ENCODE data around the gene PKD1L1. TPM values are rescaled to one million over a fixed set of nuclear protein-coding genes. Genes with fewer than 3 reads are reported as not detected.

PKD1L1 gene
- total and polyA plus RNA-seq, 2 donors (not counting 1 experiment from before 2014, with no cell fraction given): 0.59 to 0.70 TPM

- no peak overlapping the region for H3K9ac ChIP-seq (ENCODE audit: low read length)
- no peak overlapping the region for H3K4me3 ChIP-seq (ENCODE audit: control extremely low read depth in 1 of 5, extremely low read depth in 1 of 5, insufficient read depth in 1 of 5, low read depth in 2 of 5, low read length in 4 of 5)
- no peaks in the 10 kb centered on the region for H3K4me1 ChIP-seq (ENCODE audit: control insufficient read depth in 2 of 2, insufficient read depth in 2 of 2, low read length in 2 of 2)
- no peak for DNase-seq
- no peaks in the 10 kb centered on the region for H3K79me2 ChIP-seq (ENCODE audit: control insufficient read depth, insufficient read depth, low read length)
- WGBS (ENCODE audit: insufficient coverage): 85% methylated on average over 5 of the region's 5 CpGs
- H3K4me2 ChIP-seq (replicated peaks; ENCODE audit: low read depth, low read length, poor library complexity, severe bottlenecking): no peak overlapping the region
- CTCF ChIA-PET: no interaction called here
- no peaks in the 10 kb centered on the region for H3K27me3 ChIP-seq (replicated peaks in 1 of 4; ENCODE audit: control extremely low read depth in 1 of 4, control insufficient read depth in 3 of 4, insufficient read depth in 4 of 4, low read length in 3 of 4)
- H4K20me1 ChIP-seq (ENCODE audit: control insufficient read depth, insufficient read depth, low read length, poor library complexity, severe bottlenecking): no peaks in the 10 kb centered on the region
- ATAC-seq (ENCODE audit: low read depth): no peak
- H3K27me3 Mint-ChIP-seq: no peaks in the 10 kb centered on the region
- H3K27ac Mint-ChIP-seq: no peak overlapping the region
- POLR2A ChIA-PET: no interaction called here
- no peak overlapping the region for H3K27ac ChIP-seq (ENCODE audit: low read length in 2 of 2)
- H3K9me3 ChIP-seq (ENCODE audit: control extremely low read depth in 1 of 3, control insufficient read depth in 2 of 3, insufficient read depth in 1 of 3, low read length in 2 of 3): no peaks in the 10 kb centered on the region
- H3K9me3 Mint-ChIP-seq (ENCODE audit: insufficient read depth): no peaks in the 10 kb centered on the region
- H3K4me3 Mint-ChIP-seq: no peak overlapping the region
- no peaks in the 10 kb centered on the region for H3K4me1 Mint-ChIP-seq
- H2AFZ ChIP-seq (ENCODE audit: insufficient read depth, low read depth, low read length, poor library complexity, severe bottlenecking): no peak overlapping the region
- H3K36me3 ChIP-seq (replicated peaks in 1 of 2; ENCODE audit: control extremely low read depth in 1 of 2, control insufficient read depth in 1 of 2, extremely low read depth in 1 of 2, insufficient read depth in 2 of 2, low read length in 1 of 2): no peaks in the 10 kb centered on the region
- intact Hi-C loops (cut with micrococcal nuclease): no loop called here
- TF ChIP-seq EZH2 (IDR thresholded peaks at IDR 0.05; ENCODE audit: borderline replicate concordance, insufficient read depth, low read depth, low read length, poor library complexity, severe bottlenecking): no peak
- TF ChIP-seq CTCF (IDR thresholded peaks at IDR 0.05): no peak
Measured at GRCh38 chr7:47873762-47874161, 74.5 kb downstream of the PKD1L1 start.

DNA sequence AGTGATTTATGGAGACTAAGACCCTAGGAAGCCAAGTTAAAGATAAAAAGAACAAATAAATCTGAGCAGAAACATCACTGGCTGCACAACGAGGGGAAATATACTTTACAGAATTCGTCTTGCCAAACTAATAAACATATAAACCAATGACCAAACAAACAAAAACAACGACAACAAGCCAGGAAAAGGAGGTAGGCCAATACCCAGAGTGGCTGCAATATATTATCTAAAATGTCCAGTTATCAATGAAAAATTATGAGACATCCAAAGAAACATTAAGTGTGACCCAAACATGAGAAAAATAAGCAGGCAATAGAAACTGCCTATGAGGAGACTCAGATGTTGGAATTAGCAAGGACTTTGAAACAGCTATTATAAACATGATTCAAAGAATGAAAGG, 81.0 kb downstream of the PKD1L1 start:
- Histone ChIP-seq H3K36me3 (replicated peaks in 1 of 2; ENCODE audit: control extremely low read depth in 1 of 2, control insufficient read depth in 1 of 2, extremely low read depth in 1 of 2, insufficient read depth in 2 of 2, low read length in 1 of 2) (no peaks in the 10 kb centered on the region), H4K20me1 (ENCODE audit: control insufficient read depth, insufficient read depth, low read length, poor library complexity, severe bottlenecking) (no peaks in the 10 kb centered on the region), H3K27me3 (replicated peaks in 1 of 4; ENCODE audit: control extremely low read depth in 1 of 4, control insufficient read depth in 3 of 4, insufficient read depth in 4 of 4, low read length in 3 of 4) (no peaks in the 10 kb centered on the region), H3K4me1 (ENCODE audit: control insufficient read depth in 2 of 2, insufficient read depth in 2 of 2, low read length in 2 of 2) (no peaks in the 10 kb centered on the region), H3K4me3 (ENCODE audit: control extremely low read depth in 1 of 5, extremely low read depth in 1 of 5, insufficient read depth in 1 of 5, low read depth in 2 of 5, low read length in 4 of 5) (no peak overlapping the region), H3K4me2 (replicated peaks; ENCODE audit: low read depth, low read length, poor library complexity, severe bottlenecking) (no peak overlapping the region), H3K9me3 (ENCODE audit: control extremely low read depth in 1 of 3, control insufficient read depth in 2 of 3, insufficient read depth in 1 of 3, low read length in 2 of 3) (no peaks in the 10 kb centered on the region), H3K27ac (ENCODE audit: low read length in 2 of 2) (no peak overlapping the region), H2AFZ (ENCODE audit: insufficient read depth, low read depth, low read length, poor library complexity, severe bottlenecking) (no peak overlapping the region), H3K79me2 (ENCODE audit: control insufficient read depth, insufficient read depth, low read length) (no peaks in the 10 kb centered on the region), H3K9ac (ENCODE audit: low read length) (no peak overlapping the region)
- TF ChIP-seq EZH2 (IDR thresholded peaks at IDR 0.05; ENCODE audit: borderline replicate concordance, insufficient read depth, low read depth, low read length, poor library complexity, severe bottlenecking) (no peak), CTCF (IDR thresholded peaks at IDR 0.05) (no peak)
- H3K27me3 Mint-ChIP-seq: no peaks in the 10 kb centered on the region
- H3K9me3 Mint-ChIP-seq (ENCODE audit: insufficient read depth): no peaks in the 10 kb centered on the region
- intact Hi-C loops (cut with micrococcal nuclease): no loop called here
- ChIA-PET CTCF (no interaction called here), POLR2A (no interaction called here)
- H3K4me3 Mint-ChIP-seq: no peak overlapping the region
- no peaks in the 10 kb centered on the region for H3K4me1 Mint-ChIP-seq
- H3K27ac Mint-ChIP-seq: no peak overlapping the region
- DNase-seq (no peak), ATAC-seq (ENCODE audit: low read depth) (no peak)
- no CpG with 5 or more reads among the region's 3 CpGs for WGBS (ENCODE audit: insufficient coverage)

All from B cell (primary cell).